Osteoblast (primary cell): ENCODE data around the gene CCDC146. TPM values are rescaled to one million over a fixed set of nuclear protein-coding genes. Genes with fewer than 3 reads are reported as not detected.

Source experiments
- DNase-seq: peaks from one replicate; pipeline ENCODE4 v3.0.0; 2011; ENCODE audit warnings: low spot score, mixed read lengths; ENCODE audit not compliant: insufficient read length; ENCODE audit errors: missing footprints
- H2AFZ ChIP-seq: 2 replicates; pipeline ENCODE4 v1.6.0; 2011; ENCODE audit warnings: mild to moderate bottlenecking, low read length
- H3K27ac ChIP-seq: 2 replicates; pipeline ENCODE4 v1.5.1; 2011; ENCODE audit warnings: mild to moderate bottlenecking, low read depth, low read length, moderate library complexity
- H3K27me3 ChIP-seq: 2 replicates; pipeline ENCODE4 v1.6.0; 2012; ENCODE audit warnings: mild to moderate bottlenecking, control low read depth, inconsistent platforms, low read length, moderate library complexity; ENCODE audit not compliant: insufficient read depth
- H3K36me3 ChIP-seq: 2 replicates; pipeline ENCODE4 v1.5.1; 2011; ENCODE audit warnings: mild to moderate bottlenecking, low read length, control low read depth, moderate library complexity; ENCODE audit not compliant: insufficient read depth
- H3K4me1 ChIP-seq: 2 replicates; pipeline ENCODE4 v1.5.1; 2011; ENCODE audit warnings: mild to moderate bottlenecking, low read length, control low read depth, moderate library complexity; ENCODE audit not compliant: insufficient read depth
- H3K4me2 ChIP-seq: 2 replicates; pipeline ENCODE4 v1.6.0; 2011; ENCODE audit warnings: mild to moderate bottlenecking, low read length; ENCODE audit not compliant: insufficient read depth
- H3K4me3 ChIP-seq: fragments of 200-600 bp; sonication (generic); 3 replicates; pipeline ENCODE4 v1.5.1; 2012; ENCODE audit warnings: mild to moderate bottlenecking, low read length, inconsistent platforms; ENCODE audit not compliant: insufficient read depth
- H3K79me2 ChIP-seq: 2 replicates; pipeline ENCODE4 v1.6.0; 2012; ENCODE audit warnings: mild to moderate bottlenecking, low read length, control low read depth, inconsistent platforms; ENCODE audit not compliant: insufficient read depth
- H3K9me3 ChIP-seq: 2 replicates; pipeline ENCODE4 v1.5.1; 2011; ENCODE audit warnings: low read depth, low read length, control low read depth
- H4K20me1 ChIP-seq: 2 replicates; pipeline ENCODE4 v1.6.0; 2012; ENCODE audit warnings: mild to moderate bottlenecking, low read length, control low read depth; ENCODE audit not compliant: insufficient read depth
- CTCF ChIP-seq: IDR thresholded peaks from 2 replicates; pipeline ENCODE4 v1.5.1; 2011; ENCODE audit warnings: mild to moderate bottlenecking, low read depth, low read length, moderate library complexity; ENCODE audit errors: extremely low read depth
- total RNA-seq: library from RNA; depleted of rRNA; stranded (reverse); fragments of >200 nt; gene quantifications from 2 replicates; pipeline ENCODE4 v1.2.3, GENCODE V29; 2012

CCDC146 gene
- total RNA-seq, 1 donor = 5.1 TPM

GRCh38 chr7:77315182-77315591, 192.8 kb downstream of the CCDC146 start:
- Histone ChIP-seq H3K79me2 (no peaks in the 10 kb centered on the region), H3K9me3 (no peaks in the 10 kb centered on the region), H2AFZ (no peak overlapping the region), H3K27me3 (no peaks in the 10 kb centered on the region), H4K20me1 (no peaks in the 10 kb centered on the region), H3K36me3 (no peaks in the 10 kb centered on the region), H3K27ac (no peak overlapping the region), H3K4me3 (no peak overlapping the region), H3K4me1 (no peaks in the 10 kb centered on the region), H3K4me2 (no peak overlapping the region)
- TF ChIP-seq CTCF = no peak
- DNase-seq = no peak

GRCh38 chr7:77316219-77316978, 194.0 kb downstream of the CCDC146 start:
- H3K79me2 ChIP-seq = no peaks in the 10 kb centered on the region
- H3K9me3 ChIP-seq = no peaks in the 10 kb centered on the region
- no peak for DNase-seq
- no peak overlapping the region for H3K27ac ChIP-seq
- no peaks in the 10 kb centered on the region for H3K4me1 ChIP-seq
- H3K36me3 ChIP-seq = no peaks in the 10 kb centered on the region
- no peaks in the 10 kb centered on the region for H3K27me3 ChIP-seq
- H4K20me1 ChIP-seq = no peaks in the 10 kb centered on the region
- no peak overlapping the region for H3K4me2 ChIP-seq
- no peak overlapping the region for H2AFZ ChIP-seq
- TF ChIP-seq CTCF = no peak
- no peak overlapping the region for H3K4me3 ChIP-seq

- H3K27me3 ChIP-seq = no peaks in the 10 kb centered on the region
- no peak overlapping the region for H3K27ac ChIP-seq
- no peak for DNase-seq
- H4K20me1 ChIP-seq = no peaks in the 10 kb centered on the region
- no peaks in the 10 kb centered on the region for H3K4me1 ChIP-seq
- no peaks in the 10 kb centered on the region for H3K36me3 ChIP-seq
- H3K9me3 ChIP-seq = no peaks in the 10 kb centered on the region
- H3K4me2 ChIP-seq = no peak overlapping the region
- H3K4me3 ChIP-seq = no peak overlapping the region
- H3K79me2 ChIP-seq = no peaks in the 10 kb centered on the region
- TF ChIP-seq CTCF = no peak
- H2AFZ ChIP-seq = no peak overlapping the region
Measured at GRCh38 chr7:77318019-77318418, 195.6 kb downstream of the CCDC146 start.

GRCh38 chr7:77320137-77320536, 197.7 kb downstream of the CCDC146 start:
- Histone ChIP-seq H3K4me2 (no peak overlapping the region), H3K79me2 (no peaks in the 10 kb centered on the region), H3K27ac (no peak overlapping the region), H3K36me3 (no peaks in the 10 kb centered on the region), H3K27me3 (no peaks in the 10 kb centered on the region), H2AFZ (no peak overlapping the region), H3K9me3 (no peaks in the 10 kb centered on the region), H4K20me1 (no peaks in the 10 kb centered on the region), H3K4me3 (no peak overlapping the region), H3K4me1 (no peaks in the 10 kb centered on the region)
- TF ChIP-seq CTCF = no peak
- DNase-seq = no peak
